ENCODE results near the gene AMDHD1. TPM values are rescaled to one million over a fixed set of nuclear protein-coding genes. Genes with fewer than 3 reads are reported as not detected.

The AMDHD1 gene
- total and polyA plus RNA-seq, 2 of the 8 experiments (the other 6 are each of a cell fraction or from before 2014, with no cell fraction given) = 0.14 TPM; not detected in 1

DNA sequence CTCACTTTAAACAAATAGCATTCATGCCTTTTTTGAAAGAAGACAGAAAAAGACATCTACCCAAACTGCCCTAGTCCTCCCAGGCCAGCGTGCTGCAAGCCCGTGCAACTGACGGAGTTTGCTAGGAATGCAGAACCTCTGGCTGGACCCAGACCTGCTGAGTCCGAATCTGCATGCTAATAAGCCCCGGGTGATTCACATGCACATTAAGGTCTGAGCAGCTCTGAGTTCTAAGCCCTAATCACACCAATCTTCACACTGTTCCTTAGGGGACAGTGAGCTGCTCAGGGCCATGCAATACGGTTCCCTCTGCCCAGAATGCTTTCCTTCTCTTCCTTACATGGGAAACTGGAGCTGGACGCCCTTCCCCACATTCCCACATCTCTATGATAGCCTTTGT, 27.8 kb downstream of the AMDHD1 start:
- peak; percentile 98 for FAIRE-seq
- no peak overlapping the region for H3K27ac ChIP-seq (ENCODE audit: low read depth, low read length)
- peak; percentile 11; the same call in 1 of the 2 replicates for TF ChIP-seq POLR2AphosphoS5 (IDR thresholded peaks at IDR 0.05; ENCODE audit: low read depth, low read length)
- peak; percentile 73 for TF ChIP-seq KDM1A (IDR thresholded peaks at IDR 0.05; ENCODE audit: borderline replicate concordance, low read length)
- TF ChIP-seq GABPA (IDR thresholded peaks at IDR 0.05; ENCODE audit: borderline replicate concordance, insufficient read depth, low read length) = no peak
- TF ChIP-seq JUN (IDR thresholded peaks at IDR 0.05; ENCODE audit: low read depth, low read length) = peak; percentile 32; the same call in 1 of the 2 replicates
- TF ChIP-seq MAX (IDR thresholded peaks at IDR 0.05) = peak; percentile 69; the same call in 1 of the 2 replicates
- TF ChIP-seq JUND (IDR thresholded peaks at IDR 0.05; ENCODE audit: low read length) = peak; percentile 49; the same call in 1 of the 2 replicates
- no peak for TF ChIP-seq SP2 (IDR thresholded peaks at IDR 0.05; ENCODE audit: low read length)
- TF ChIP-seq TCF12 (IDR thresholded peaks at IDR 0.05; ENCODE audit: low read depth, low read length) = no peak
- TF ChIP-seq ATF2 (IDR thresholded peaks at IDR 0.05; ENCODE audit: low read length) = peak; percentile 69; the same call in 1 of the 2 replicates
- peak; percentile 89 for TF ChIP-seq TEAD4 (IDR thresholded peaks at IDR 0.05; ENCODE audit: low read depth, low read length)
- TF ChIP-seq BACH1 (IDR thresholded peaks at IDR 0.05; ENCODE audit: low read length) = no peak

More for the DNA sequence above, 27.8 kb downstream of the AMDHD1 start:
- Histone ChIP-seq H4K91ac (replicated peaks; ENCODE audit: insufficient read length, low read length) (no peak overlapping the region), H2BK15ac (ENCODE audit: low read length) (no peak overlapping the region), H2BK5ac (ENCODE audit: low read depth, low read length) (no peak overlapping the region), H2AFZ (ENCODE audit: low read length) (peak overlapping the region; percentile 37; the same call in 1 of the 2 replicates), H3K79me1 (ENCODE audit: low read depth, low read length) (no peaks in the 10 kb centered on the region), H3K4ac (replicated peaks; ENCODE audit: insufficient read length, low read depth, low read length) (no peak overlapping the region), H3K14ac (ENCODE audit: insufficient read length) (no peak overlapping the region), H3K9ac (replicated peaks in 1 of 4; ENCODE audit: extremely low read depth in 1 of 4, low read depth in 3 of 4, low read length in 3 of 4) (no peak overlapping the region), H2BK120ac (replicated peaks; ENCODE audit: low read depth, low read length) (no peak overlapping the region), H2BK20ac (ENCODE audit: low read length) (no peak overlapping the region), H4K5ac (ENCODE audit: insufficient read length, low read depth, low read length) (no peak overlapping the region), H3K18ac (ENCODE audit: extremely low read depth, low read length) (0 out of 2 replicates have a peak overlapping the region, but pooled peaks have one; percentile 34), H4K8ac (ENCODE audit: extremely low read depth, insufficient read depth, low read length) (no peak overlapping the region), H3K23me2 (ENCODE audit: low read depth, low read length) (no peaks in the 10 kb centered on the region), H3K9me3 (ENCODE audit: insufficient read depth in 2 of 2, low read depth in 1 of 2, low read length in 1 of 2) (no peaks in the 10 kb centered on the region; a peak in 1 of 4 replicates), H2BK12ac (ENCODE audit: low read depth, low read length) (no peak overlapping the region), H3K4me2 (ENCODE audit: insufficient read depth in 1 of 2, low read depth in 2 of 2, low read length in 2 of 2) (peak overlapping the region; percentile 30 to 61), H3K36me3 (ENCODE audit: control insufficient read depth in 2 of 4, insufficient read depth in 4 of 4, low read length in 3 of 4) (no peaks in the 10 kb centered on the region), H4K20me1 (replicated peaks in 1 of 2; ENCODE audit: control insufficient read depth in 1 of 2, insufficient read depth in 2 of 2, low read length in 2 of 2) (no peaks in the 10 kb centered on the region), H3K56ac (replicated peaks; ENCODE audit: insufficient read length, low read depth, low read length) (no peak overlapping the region), H3K4me3 (ENCODE audit: extremely low read depth in 1 of 4, insufficient read depth in 2 of 4, low read depth in 3 of 4, low read length in 4 of 4) (peak overlapping the region in 1 of 4 experiments; percentile 4; a peak in 1 of 8 replicates), H2AK5ac (ENCODE audit: low read depth, low read length) (no peak overlapping the region), H3K79me2 (ENCODE audit: control insufficient read depth in 1 of 2, insufficient read depth in 2 of 2, low read length in 2 of 2) (no peaks in the 10 kb centered on the region), H3K23ac (ENCODE audit: insufficient read length) (no peak overlapping the region), H3K4me1 (replicated peaks in 1 of 4; ENCODE audit: control insufficient read depth in 3 of 4, insufficient read depth in 4 of 4, low read length in 3 of 4) (peaks cover 0 to 10% (median 5%) of the 10 kb centered on the region in 4 experiments; a peak in 6 of 7 replicates), H3K27me3 (replicated peaks in 1 of 4; ENCODE audit: control insufficient read depth in 3 of 4, extremely low read depth in 1 of 4, insufficient read depth in 3 of 4, low read length in 3 of 4) (no peaks in the 10 kb centered on the region)
- ChIA-PET CTCF (ENCODE audit: partially characterized antibody) (interaction anchor here (1.3 to 4.5 kb wide), 4 partner anchors 13 to 53 kb away, joined by 4 to 29 read pairs (median 8); partner anchors contain the start of gene AMDHD1), POLR2A (ENCODE audit: partially characterized antibody) (interaction anchor here (1.3 kb wide), 1 partner anchor 11 kb away, joined by 3 read pairs; no protein-coding TSS in a partner anchor)
- DNase-seq (ENCODE audit: low read depth in 1 of 2, low spot score in 2 of 2) = peak in 1 of 2 experiments; percentile 72
- 24% methylated on average over 7 of the region's 7 CpGs; no CpG with 5 or more reads in 1 of the 2 experiments for WGBS, 2 experiments (ENCODE audit: extremely low coverage in 1 of 2, insufficient coverage in 1 of 2, insufficient read length in 1 of 2, insufficient replicate concordance in 2 of 2, low coverage in 1 of 2, low lambda C conversion rate in 2 of 2, missing lambda C conversion rate in 1 of 2)
